ENCODE results near the gene DUSP15. TPM values are rescaled to one million over a fixed set of nuclear protein-coding genes. Genes with fewer than 3 reads are reported as not detected.

Gene DUSP15
- total and polyA plus RNA-seq, 8 donors, result 0.45 to 4.7 (median 2.9) TPM; not detected in 3

DNA sequence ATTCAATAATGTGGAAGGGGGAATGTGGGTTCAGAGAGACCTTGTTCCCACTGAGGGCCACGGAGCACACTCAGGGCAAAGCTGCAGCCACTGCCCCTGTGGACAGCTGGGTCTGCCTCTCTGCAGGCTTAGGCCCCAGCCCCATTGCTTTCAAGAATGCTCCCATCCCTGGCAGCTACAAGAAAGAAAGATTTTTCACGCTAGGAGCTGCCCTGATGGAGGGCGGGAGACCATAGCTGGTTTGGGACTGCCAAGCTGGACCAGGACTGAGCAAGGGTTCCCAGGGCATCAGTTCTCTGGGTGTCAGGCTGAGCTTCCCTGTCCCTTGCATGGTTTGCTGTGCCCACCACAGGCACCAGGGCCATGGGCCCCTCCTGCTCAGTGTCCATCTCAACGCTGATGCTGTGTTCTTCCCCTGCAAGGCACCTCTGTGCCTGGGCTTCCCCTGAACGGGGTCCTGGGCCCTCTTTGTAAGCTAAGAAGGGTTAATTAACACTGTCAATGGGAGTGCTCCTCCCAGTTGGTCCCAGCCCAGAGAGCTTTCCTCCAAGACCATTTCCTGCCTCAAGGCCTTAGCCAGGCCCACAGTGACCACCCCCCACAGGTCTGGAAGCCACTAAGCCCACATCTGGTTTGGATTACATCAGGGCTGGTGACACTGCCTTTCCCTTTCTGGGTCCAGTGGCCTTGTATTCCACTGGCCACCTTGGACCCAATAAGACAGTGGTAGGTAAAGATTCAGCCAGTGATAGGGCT is 33.3 kb downstream of the DUSP15 start:
- Histone ChIP-seq H3K4me1 (peaks cover 12 to 40% (median 21%) of the 10 kb centered on the region in 4 donors), H3K36me3 (no peaks in the 10 kb centered on the region), H3K27ac (no peak overlapping the region), H3K4me3 (no peak overlapping the region), H3K9me3 (no peaks in the 10 kb centered on the region), H3K27me3 (peaks cover 0 to 7% (median 0%) of the 10 kb centered on the region in 3 donors)
- WGBS, 5 donors, result 68 to 80% (median 79%) methylated on average over 5 of the region's 5 CpGs
- TF ChIP-seq POLR2AphosphoS5 (IDR thresholded peaks at IDR 0.05) (no peak), POLR2A (IDR thresholded peaks at IDR 0.05) (no peak), EP300 (IDR thresholded peaks at IDR 0.05) (no peak), CTCF (IDR thresholded peaks at IDR 0.05) (no peak)
- DNase-seq, result peak in 1 of 2 donors; percentile 58
- intact Hi-C loops (cut with DNase I; ENCODE audit: low total_unique reads), result no loop called here

DNA sequence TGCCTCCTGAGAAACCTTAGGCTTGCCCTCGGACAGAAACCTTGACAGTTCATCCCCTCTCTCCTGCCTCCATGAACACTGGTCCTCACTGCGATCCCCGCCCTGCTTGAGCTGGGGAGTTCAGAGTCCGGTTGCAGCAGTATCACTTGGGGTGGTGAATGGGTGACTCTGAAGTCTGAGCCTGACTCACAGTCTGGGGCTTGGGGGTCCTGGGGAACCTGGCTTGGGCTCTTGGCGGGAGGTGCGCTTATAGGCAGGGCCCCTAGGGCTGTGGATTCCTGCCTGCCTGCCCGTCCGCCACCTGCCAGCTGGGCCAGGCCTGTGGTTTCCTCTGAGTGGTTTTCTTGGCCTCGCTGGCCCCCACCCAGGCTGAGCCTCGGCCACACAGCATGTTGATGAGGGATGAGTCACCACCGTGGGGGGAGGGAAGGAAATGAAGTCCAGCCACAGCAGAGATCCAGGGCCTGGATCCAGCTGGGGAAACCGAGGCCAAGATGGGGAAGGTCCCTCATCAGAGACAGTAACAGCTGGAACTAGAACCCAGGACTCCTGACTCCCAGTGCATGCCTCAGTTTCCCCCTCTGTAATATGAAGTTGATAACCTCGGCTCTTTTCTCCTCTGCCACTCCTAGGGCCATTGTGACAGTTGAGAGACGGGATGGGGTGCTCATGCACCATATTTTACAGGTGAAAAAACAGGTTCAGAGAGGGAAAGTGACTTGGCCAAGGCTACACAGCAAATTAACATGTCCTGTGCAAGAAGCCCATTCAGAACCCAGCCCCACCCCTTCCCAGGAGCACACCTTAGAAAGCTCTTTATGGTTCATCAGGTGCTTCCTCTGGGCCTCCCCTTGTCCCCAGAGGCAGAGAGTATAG is 34.1 kb downstream of the DUSP15 start:
- Histone ChIP-seq H3K36me3 (no peaks in the 10 kb centered on the region), H3K4me3 (no peak overlapping the region), H3K27ac (peak overlapping the region in 1 of 5 donors; percentile 46), H3K9me3 (no peaks in the 10 kb centered on the region), H3K4me1 (peaks cover 10 to 36% (median 17%) of the 10 kb centered on the region in 4 donors), H3K27me3 (peaks cover 0 to 10% (median 0%) of the 10 kb centered on the region in 3 donors)
- WGBS, 5 donors, result 33 to 47% (median 36%) methylated on average over 11 to 14 of the region's 14 CpGs
- intact Hi-C loops (cut with DNase I; ENCODE audit: low total_unique reads), result no loop called here
- no peak for TF ChIP-seq EP300 (IDR thresholded peaks at IDR 0.05)
- peak in 2 of 3 donors; percentile 40 to 59 for TF ChIP-seq POLR2AphosphoS5 (IDR thresholded peaks at IDR 0.05)
- DNase-seq, result peak; percentile 65 to 82

DNA sequence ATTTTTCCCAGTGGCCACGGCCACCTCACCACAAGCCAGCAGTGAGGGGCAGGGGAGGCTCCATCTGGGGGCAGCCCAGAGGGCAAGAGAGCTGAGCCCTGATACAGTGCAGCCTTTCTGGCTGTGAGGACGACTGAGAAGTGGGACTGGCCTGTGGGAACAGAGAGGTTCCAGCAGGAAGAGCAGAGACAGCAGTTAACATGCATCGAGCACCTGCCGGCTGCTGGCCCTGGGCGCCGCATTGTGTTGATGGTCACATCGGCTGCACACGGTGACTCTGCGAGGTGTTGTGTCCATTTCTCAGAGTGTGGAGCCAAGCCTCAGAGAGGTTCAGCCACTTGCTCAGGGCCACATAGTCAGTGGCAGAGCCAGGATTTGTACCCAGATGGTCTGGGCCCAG is 34.8 kb downstream of the DUSP15 start:
- Histone ChIP-seq H3K4me3 (no peak overlapping the region), H3K9me3 (no peaks in the 10 kb centered on the region), H3K36me3 (no peaks in the 10 kb centered on the region), H3K27me3 (peaks cover 0 to 17% (median 0%) of the 10 kb centered on the region in 3 donors), H3K4me1 (peaks cover 10 to 36% (median 17%) of the 10 kb centered on the region in 4 donors), H3K27ac (no peak overlapping the region)
- TF ChIP-seq EP300 (IDR thresholded peaks at IDR 0.05) (no peak), POLR2A (IDR thresholded peaks at IDR 0.05) (no peak), CTCF (IDR thresholded peaks at IDR 0.05) (no peak), POLR2AphosphoS5 (IDR thresholded peaks at IDR 0.05) (no peak)
- DNase-seq, result no peak
- WGBS, 5 donors, result 69 to 87% (median 81%) methylated on average over 8 to 9 of the region's 9 CpGs
- intact Hi-C loops (cut with DNase I; ENCODE audit: low total_unique reads), result no loop called here

GRCh38 chr20:31833931-31834521 is 36.3 kb downstream of the DUSP15 start:
- Histone ChIP-seq H3K9me3 (no peaks in the 10 kb centered on the region), H3K27me3 (peaks cover 0 to 20% (median 0%) of the 10 kb centered on the region in 3 donors), H3K4me1 (peaks cover 10 to 35% (median 17%) of the 10 kb centered on the region in 4 donors), H3K27ac (no peak overlapping the region), H3K4me3 (no peak overlapping the region), H3K36me3 (no peaks in the 10 kb centered on the region)
- intact Hi-C loops (cut with DNase I; ENCODE audit: low total_unique reads), result no loop called here
- WGBS, 5 donors, result 50 to 66% (median 57%) methylated on average over 1 to 20 of the region's 20 CpGs
- no peak for TF ChIP-seq CTCF (IDR thresholded peaks at IDR 0.05)
- no peak for TF ChIP-seq POLR2AphosphoS5 (IDR thresholded peaks at IDR 0.05)
- no peak for TF ChIP-seq POLR2A (IDR thresholded peaks at IDR 0.05)
- TF ChIP-seq EP300 (IDR thresholded peaks at IDR 0.05), result no peak
- DNase-seq, result no peak
